Ovary (tissue), 9 donors: ENCODE results near the gene ZBTB39. TPM values are rescaled to one million over a fixed set of nuclear protein-coding genes. Genes with fewer than 3 reads are reported as not detected.
"Not testable (repeated sequence)": the region's sequence is repeated elsewhere in the genome, so short reads cannot be mapped to it uniquely, and the experiment has no call there.

Source experiments
- DNase-seq, 5 donors: peaks; one replicate each; pipeline ENCODE4 v3.0.0-alpha.2; 2019 to 2020
- H3K27ac ChIP-seq, 2 donors: fragments of 200-600 bp; one replicate each; pipeline versions ENCODE4 v1.5.1 to v1.8.0; 2019 to 2022
- H3K27me3 ChIP-seq: fragments of 200-600 bp; one replicate; pipeline ENCODE4 v1.8.0; 2022
- H3K36me3 ChIP-seq: fragments of 200-600 bp; sonication (generic); one replicate; pipeline ENCODE4 v1.5.1; 2019
- H3K4me1 ChIP-seq: one replicate; pipeline ENCODE4 v1.8.1; 2013; ENCODE audit warnings: mild to moderate bottlenecking, moderate library complexity; ENCODE audit not compliant: insufficient read depth
- H3K4me3 ChIP-seq: fragments of 200-600 bp; sonication (generic); one replicate; pipeline ENCODE4 v1.5.1; 2017
- H3K9me3 ChIP-seq, 2 donors: fragments of 200-600 bp in 1 of 2; sonication (generic) in 1 of 2; one replicate each; pipeline versions ENCODE4 v1.5.1 to v1.8.1; 2013 to 2019; ENCODE audit warnings: mild to moderate bottlenecking in 1 of 2, moderate library complexity in 1 of 2
- EP300 ChIP-seq: sonication (generic); formaldehyde crosslinking; IDR thresholded peaks from one replicate; pipeline ENCODE4 v1.6.1; 2017; ENCODE audit warnings: antibody characterized with exemption
- POLR2A ChIP-seq: fragments of 450-650 bp; IDR thresholded peaks from one replicate; pipeline ENCODE4 v1.6.1; 2017; ENCODE audit warnings: antibody characterized with exemption, mild to moderate bottlenecking, moderate library complexity
- WGBS, 3 donors: extraction: QIAGEN DNeasy Blood & Tissue Kit in 1 of 3; methylation state at CpG; one replicate each; pipeline versions ENCODE4 v1.1.5 to v1.1.7; 2013 to 2017; 5-methylcytosine and 5-hydroxymethylcytosine counted together
- intact Hi-C, 4 donors: fragments of 100-400 bp; cut with DNase I; formaldehyde crosslinking; loops; one replicate each; pipeline versions ENCODE4 v1.11.0 to v1.15.1; 2022 to 2023
- polyA plus RNA-seq, 2 donors: library from polyadenylated mRNA; stranded (reverse); fragments of 200-250 nt in 1 of 2; fragments of 350-450 nt in 1 of 2; fragmentation: Illumina TruSeq in 1 of 2; extraction: RNeasy Lipid Tissue Mini Kit (QIAGEN cat#74804) in 1 of 2; gene quantifications; one replicate each; pipeline ENCODE4 v1.2.3, GENCODE V29; 2013 to 2014
- total RNA-seq, 7 donors: library from RNA; depleted of rRNA in 2 of 7; stranded (reverse); fragments of >200 nt in 2 of 7; fragmentation: NEBNext Ultra II Directional in 3 of 7; extraction: Animal tissue kit (Norgen Biotek cat#: 25700) in 3 of 7; gene quantifications; one replicate each; pipeline versions ENCODE4 v1.1.0 to v1.2.4, GENCODE V29; 2016 to 2023
- TF ChIP-seq, protein P1 (sequence below), 3 donors: fragments of 450-650 bp in 2 of 3; fragments of 200-600 bp in 1 of 3; IDR thresholded peaks; one replicate each; pipeline versions ENCODE4 v1.5.1 to v1.8.0; 2016 to 2022; ENCODE audit warnings: antibody characterized with exemption in 3 of 3, mild to moderate bottlenecking in 1 of 3
- donor health status: DM: no; HTN: no; CAD: no; lungs with moderate emphysema.
- donor health status: DM: no; HTN: no; CAD: no.
- donor health status: Bipolar disorder and iron deficiency.
- donor health status: DM: yes; HTN: yes; CAD: no.
- donor health status: DM: no; HTN: no; CAD: no.
- donor health status: DM: yes; HTN: yes; CAD: no.

ZBTB39 gene
- total and polyA plus RNA-seq, 9 donors: 2.9 to 10.4 (median 7.4) TPM

GRCh38 chr12:56978397-56979138, 27.8 kb downstream of the ZBTB39 start:
- DNase-seq: no peak
- no peak overlapping the region for H3K27ac ChIP-seq
- no peaks in the 10 kb centered on the region for H3K4me1 ChIP-seq
- no peaks in the 10 kb centered on the region for H3K36me3 ChIP-seq
- 90 to 95% (median 94%) methylated on average over 3 of the region's 3 CpGs for WGBS, 3 donors
- TF ChIP-seq EP300 (no peak), POLR2A (no peak)
- TF ChIP-seq, protein P1, sequence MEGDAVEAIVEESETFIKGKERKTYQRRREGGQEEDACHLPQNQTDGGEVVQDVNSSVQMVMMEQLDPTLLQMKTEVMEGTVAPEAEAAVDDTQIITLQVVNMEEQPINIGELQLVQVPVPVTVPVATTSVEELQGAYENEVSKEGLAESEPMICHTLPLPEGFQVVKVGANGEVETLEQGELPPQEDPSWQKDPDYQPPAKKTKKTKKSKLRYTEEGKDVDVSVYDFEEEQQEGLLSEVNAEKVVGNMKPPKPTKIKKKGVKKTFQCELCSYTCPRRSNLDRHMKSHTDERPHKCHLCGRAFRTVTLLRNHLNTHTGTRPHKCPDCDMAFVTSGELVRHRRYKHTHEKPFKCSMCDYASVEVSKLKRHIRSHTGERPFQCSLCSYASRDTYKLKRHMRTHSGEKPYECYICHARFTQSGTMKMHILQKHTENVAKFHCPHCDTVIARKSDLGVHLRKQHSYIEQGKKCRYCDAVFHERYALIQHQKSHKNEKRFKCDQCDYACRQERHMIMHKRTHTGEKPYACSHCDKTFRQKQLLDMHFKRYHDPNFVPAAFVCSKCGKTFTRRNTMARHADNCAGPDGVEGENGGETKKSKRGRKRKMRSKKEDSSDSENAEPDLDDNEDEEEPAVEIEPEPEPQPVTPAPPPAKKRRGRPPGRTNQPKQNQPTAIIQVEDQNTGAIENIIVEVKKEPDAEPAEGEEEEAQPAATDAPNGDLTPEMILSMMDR (IDR thresholded peaks at IDR 0.05): no peak
- H3K9me3 ChIP-seq: no peaks in the 10 kb centered on the region
- intact Hi-C loops: no loop called here
- H3K27me3 ChIP-seq: no peaks in the 10 kb centered on the region
- no peak overlapping the region for H3K4me3 ChIP-seq

GRCh38 chr12:56977361-56977760, 29.0 kb downstream of the ZBTB39 start:
- H3K9me3 ChIP-seq, H3K4me1 ChIP-seq, H3K27me3 ChIP-seq, H3K27ac ChIP-seq, intact Hi-C loops, H3K36me3 ChIP-seq, H3K4me3 ChIP-seq, DNase-seq: not testable (repeated sequence)
- 86 to 88% (median 87%) methylated on average over 4 of the region's 4 CpGs for WGBS, 3 donors

DNA sequence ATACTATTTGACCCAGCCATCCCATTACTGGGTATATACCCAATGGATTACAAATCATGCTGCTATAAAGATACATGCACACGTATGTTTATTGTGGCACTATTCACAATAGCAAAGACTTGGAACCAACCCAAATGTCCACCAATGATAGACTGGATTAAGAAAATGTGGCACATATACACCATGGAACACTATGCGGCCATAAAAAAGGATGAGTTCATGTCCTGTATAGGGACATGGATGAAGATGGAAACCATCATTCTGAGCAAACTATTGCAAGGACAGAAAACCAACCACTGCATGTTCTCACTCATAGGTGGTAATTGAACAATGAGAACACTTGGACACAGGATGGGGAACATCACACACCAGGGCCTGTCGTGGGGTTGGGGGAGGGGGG, 32.1 kb downstream of the ZBTB39 start:
- 74 to 96% (median 80%) methylated on average over 3 of the region's 3 CpGs for WGBS, 3 donors
- H3K27ac ChIP-seq, H3K9me3 ChIP-seq, H3K27me3 ChIP-seq, intact Hi-C loops, H3K36me3 ChIP-seq, DNase-seq, H3K4me3 ChIP-seq, H3K4me1 ChIP-seq: not testable (repeated sequence)

GRCh38 chr12:56968910-56969309, 37.4 kb downstream of the ZBTB39 start:
- DNase-seq, H3K27me3 ChIP-seq, H3K4me1 ChIP-seq, H3K9me3 ChIP-seq, H3K36me3 ChIP-seq, H3K4me3 ChIP-seq, intact Hi-C loops, H3K27ac ChIP-seq: not testable (repeated sequence)
- 67 to 85% (median 76%) methylated on average over 6 of the region's 6 CpGs for WGBS, 3 donors

GRCh38 chr12:56965997-56966642, 40.2 kb downstream of the ZBTB39 start:
- DNase-seq, H3K36me3 ChIP-seq, H3K4me1 ChIP-seq, H3K4me3 ChIP-seq, H3K27ac ChIP-seq, H3K9me3 ChIP-seq, intact Hi-C loops, H3K27me3 ChIP-seq: not testable (repeated sequence)
- 86 to 94% (median 90%) methylated on average over 15 of the region's 15 CpGs for WGBS, 3 donors

DNA sequence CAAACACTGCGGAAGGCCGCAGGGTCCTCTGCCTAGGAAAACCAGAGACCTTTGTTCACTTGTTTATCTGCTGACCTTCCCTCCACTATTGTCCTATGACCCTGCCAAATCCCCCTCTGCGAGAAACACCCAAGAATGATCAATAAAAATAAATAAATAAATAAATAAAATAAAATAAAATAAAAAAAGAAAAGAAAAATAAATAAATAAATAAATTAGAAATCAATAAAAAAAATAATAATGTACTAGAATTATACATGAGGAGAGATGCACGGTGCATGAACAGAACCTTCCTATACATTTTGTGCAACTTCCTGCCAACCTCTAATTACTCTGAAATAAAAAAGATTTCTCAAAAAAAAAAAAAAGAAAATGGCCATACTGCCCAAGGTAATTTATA, 41.2 kb downstream of the ZBTB39 start:
- H3K36me3 ChIP-seq, DNase-seq, intact Hi-C loops, H3K4me1 ChIP-seq, H3K4me3 ChIP-seq, H3K27me3 ChIP-seq, H3K9me3 ChIP-seq, H3K27ac ChIP-seq: not testable (repeated sequence)
- 92 to 98% (median 96%) methylated on average over 4 of the region's 4 CpGs for WGBS, 3 donors

GRCh38 chr12:56963557-56963956, 42.8 kb downstream of the ZBTB39 start:
- H3K9me3 ChIP-seq, H3K27me3 ChIP-seq, H3K27ac ChIP-seq, H3K36me3 ChIP-seq, intact Hi-C loops, H3K4me3 ChIP-seq, H3K4me1 ChIP-seq, DNase-seq: not testable (repeated sequence)
- WGBS, 3 donors: 84 to 98% (median 91%) methylated on average over 8 to 16 of the region's 27 CpGs

DNA sequence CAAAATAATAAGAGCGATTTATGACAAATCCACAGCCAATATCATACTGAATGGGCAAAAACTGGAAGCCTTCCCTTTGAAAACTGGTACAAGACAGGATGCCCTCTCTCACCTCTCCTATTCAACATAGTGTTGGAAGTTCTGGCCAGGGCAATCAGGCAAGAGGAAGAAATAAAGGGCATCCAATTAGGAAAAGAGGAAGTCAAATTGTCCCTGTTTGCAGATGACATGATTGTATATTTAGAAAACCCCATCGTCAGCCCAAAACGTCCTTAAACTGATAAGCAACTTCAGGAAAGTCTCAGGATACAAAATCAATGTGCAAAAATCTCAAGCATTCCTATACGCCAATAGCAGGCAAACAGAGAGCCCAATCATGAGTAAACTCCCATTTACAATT, 44.1 kb downstream of the ZBTB39 start:
- H3K4me1 ChIP-seq, H3K36me3 ChIP-seq, intact Hi-C loops, H3K27ac ChIP-seq, H3K27me3 ChIP-seq, H3K4me3 ChIP-seq, H3K9me3 ChIP-seq, DNase-seq: not testable (repeated sequence)
- WGBS, 3 donors: 66 to 80% (median 78%) methylated on average over 4 of the region's 4 CpGs
